ENCODE results near the gene TLR9.
"Not testable (repeated sequence)": the region's sequence is repeated elsewhere in the genome, so short reads cannot be mapped to it uniquely, and the experiment has no call there.

TLR9 gene

GRCh38 chr3:52191663-52192062 lies 33.8 kb downstream of the TLR9 start:
- DNase-seq = no peak

DNA sequence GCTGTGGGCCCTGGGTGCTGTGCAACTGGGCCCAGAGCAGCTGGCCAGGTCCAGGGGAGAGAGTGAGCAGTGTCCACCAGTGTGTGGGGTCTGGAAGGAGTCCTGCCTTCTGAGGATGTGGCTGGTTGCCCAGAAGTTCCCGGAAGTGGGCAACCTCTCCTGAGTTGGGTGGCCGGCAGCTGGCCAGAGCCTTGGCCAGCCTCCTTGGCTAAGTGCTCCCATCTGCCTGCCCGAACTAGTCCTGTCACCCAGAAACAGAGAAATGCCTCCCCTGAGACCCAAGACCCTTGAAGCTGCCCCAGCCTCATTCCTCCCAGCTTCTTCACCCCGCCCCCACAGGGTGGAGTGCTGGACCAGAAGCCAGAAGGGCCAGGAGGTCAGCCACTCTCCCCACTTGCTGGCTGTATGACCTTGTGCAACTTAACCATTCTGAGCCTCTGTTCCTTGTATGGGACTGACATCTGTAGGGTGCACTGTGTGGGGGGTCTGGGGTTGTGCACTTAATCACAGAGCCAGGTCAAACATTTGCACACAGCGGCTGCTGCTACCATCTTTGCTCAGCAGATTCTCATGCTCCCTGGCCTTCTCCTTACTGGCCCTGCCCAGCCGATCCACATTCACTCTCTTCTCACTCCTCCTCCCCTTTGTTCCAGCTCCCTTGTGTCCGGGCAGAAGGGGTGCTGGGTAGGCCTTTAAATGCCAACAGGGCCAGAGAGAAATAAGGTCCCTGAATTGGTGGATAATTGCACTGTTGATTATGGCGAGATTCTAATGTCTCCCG lies 35.0 kb downstream of the TLR9 start:
- no peak for DNase-seq

- no peak for DNase-seq
Measured at GRCh38 chr3:52188556-52188955, 36.9 kb downstream of the TLR9 start.

DNA sequence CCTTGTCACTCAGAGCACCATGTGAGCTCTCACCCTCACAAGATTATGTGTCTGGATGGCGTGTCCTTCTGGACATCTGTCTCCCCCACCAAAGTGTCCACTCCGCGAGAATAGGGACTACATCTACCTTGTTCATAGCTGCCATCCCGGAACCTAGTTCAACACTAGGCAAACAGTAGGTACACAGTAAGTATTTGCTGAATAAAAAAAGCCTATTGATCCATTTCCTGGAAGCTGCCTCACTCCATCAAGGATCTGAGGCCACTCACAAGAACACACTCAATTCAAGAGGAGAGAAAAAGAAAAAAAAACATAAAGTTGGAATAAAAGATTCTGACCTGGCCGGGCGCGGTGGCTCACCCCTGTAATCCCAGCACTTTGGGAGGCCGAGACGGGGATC lies 38.7 kb downstream of the TLR9 start:
- DNase-seq = no peak

GRCh38 chr3:52185837-52186236 lies 39.6 kb downstream of the TLR9 start:
- DNase-seq = no peak

DNA sequence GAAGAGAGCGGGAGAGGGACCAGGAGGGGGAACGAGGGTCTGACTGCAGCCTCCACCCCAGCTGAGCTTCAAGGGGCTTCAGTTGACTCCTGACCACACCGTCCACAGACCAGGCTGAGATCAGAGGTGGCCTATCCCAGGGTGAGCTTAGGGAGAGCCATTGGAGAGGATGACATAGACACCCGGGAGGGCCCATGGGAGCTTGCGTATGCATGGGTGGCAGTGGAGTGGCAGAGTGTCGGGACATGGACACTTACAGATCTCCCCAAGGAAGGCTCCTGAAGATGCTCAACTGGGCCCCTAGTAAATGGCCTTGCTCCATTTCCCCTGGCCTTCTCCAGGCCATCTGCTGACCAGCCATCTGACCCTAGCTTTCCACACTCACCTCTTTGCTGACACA lies 40.1 kb downstream of the TLR9 start:
- no peak for DNase-seq

GRCh38 chr3:52184690-52185089 lies 40.8 kb downstream of the TLR9 start:
- DNase-seq = no peak

- no peak for DNase-seq
Measured at GRCh38 chr3:52183786-52184445, 41.5 kb downstream of the TLR9 start.

DNA sequence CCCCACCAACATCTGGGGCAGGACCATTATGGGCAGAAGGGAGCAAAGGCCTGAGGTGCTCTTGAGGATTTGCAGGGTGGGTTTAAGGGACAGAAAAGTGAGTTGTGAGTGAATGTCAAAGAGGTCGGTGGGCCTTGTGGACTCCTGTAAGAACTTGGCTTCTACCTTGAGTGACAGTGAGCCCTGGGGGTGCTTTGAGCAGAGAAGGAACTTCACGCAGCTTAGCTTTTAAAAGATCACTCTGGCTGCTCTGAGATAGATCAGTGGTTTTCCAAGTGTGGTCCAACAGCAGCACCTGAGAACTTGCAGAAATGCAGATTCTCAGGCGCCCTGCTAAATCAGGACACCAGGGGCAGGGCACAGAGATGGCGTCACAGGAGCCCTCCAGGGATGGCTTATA lies 42.8 kb downstream of the TLR9 start:
- DNase-seq = no peak

DNA sequence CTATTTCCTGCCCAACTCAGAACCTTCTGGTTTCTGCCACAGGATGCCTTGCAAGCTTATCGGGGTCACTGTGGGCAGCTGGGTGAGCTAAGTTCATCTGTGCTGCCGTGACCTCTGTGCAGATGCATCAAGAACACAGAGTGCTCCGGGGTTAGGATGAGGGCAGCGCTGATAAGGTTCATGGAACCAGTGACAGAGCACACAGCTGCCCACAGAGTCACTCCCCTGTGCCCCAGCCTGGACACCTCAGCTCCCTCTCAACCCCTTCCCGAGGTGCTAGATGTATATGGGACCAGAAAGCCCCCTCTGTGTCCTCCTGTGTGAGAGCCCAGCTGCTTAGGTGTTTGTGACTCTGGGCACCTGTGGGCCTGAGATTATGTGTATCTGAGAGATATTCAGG lies 43.2 kb downstream of the TLR9 start:
- no peak for DNase-seq

- no peak for DNase-seq
Measured at GRCh38 chr3:52181543-52181942, 43.9 kb downstream of the TLR9 start.

GRCh38 chr3:52178537-52178936 lies 46.9 kb downstream of the TLR9 start:
- no peak for DNase-seq

DNA sequence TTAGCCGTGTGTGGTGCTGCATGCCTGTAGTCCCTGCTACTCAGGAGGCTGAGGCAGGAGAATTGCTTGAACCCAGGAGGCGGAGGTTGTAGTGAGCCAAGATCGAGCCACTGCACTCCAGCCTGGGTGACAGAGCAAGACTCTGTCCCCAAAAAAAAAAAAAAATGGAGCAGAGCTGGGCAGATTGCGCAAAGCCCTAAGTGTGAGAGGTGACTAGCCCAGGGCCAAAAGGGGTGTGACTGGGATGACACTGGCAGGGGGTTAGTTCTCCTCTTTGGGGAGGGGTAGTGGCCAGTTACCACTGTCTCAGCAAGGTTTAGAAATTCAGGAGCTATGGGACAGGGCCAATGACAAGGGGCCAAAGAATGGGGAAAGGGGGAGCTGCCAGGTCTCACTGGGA lies 47.3 kb downstream of the TLR9 start:
- not testable (repeated sequence) for DNase-seq

DNA sequence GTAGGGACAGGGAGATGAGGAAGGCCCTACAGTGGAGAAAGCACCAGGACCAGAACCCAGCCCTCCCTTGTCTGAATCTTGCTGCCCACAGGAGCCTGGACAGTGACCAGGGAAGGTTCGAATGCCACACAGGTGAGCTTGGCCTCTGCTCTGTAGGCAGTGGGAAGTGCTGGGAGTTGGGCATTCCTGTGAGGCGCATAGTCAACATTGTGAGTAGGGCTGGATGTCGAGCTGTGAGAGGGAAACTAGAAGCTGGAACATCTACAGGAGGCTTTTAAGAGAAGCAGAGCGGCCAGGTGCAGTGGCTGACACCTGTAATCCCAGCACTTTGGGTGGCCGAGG lies 47.8 kb downstream of the TLR9 start:
- DNase-seq = no peak

GRCh38 chr3:52176951-52177700 lies 48.3 kb downstream of the TLR9 start:
- DNase-seq = no peak

DNA sequence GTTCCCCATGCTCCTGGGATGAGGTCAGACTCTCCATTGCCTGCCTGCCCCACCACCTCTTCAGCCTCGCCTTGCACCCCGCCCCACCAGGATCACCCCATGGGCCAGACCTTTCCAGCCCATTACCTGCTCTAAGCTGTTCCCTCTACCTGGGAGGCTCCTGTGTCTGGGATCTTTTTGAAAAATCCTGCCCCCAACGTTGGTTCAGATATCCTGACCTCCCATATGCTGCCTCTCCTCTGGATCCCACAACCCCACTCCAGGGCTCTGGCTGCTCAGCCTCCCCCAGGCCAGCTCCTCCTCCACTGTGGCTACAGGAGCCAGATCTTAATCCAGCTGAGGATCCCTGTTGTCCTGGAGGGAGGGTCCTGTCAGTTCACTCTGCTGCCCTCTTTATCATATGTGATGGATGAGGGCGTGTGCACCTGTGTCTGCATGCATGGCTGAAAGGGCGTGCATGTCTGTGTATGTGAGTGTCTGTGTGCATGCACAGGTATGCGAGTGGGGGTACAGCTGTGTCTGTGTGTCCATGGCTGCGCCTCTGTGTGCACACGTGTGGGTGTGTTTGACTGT lies 49.2 kb downstream of the TLR9 start:
- no peak for DNase-seq

DNA sequence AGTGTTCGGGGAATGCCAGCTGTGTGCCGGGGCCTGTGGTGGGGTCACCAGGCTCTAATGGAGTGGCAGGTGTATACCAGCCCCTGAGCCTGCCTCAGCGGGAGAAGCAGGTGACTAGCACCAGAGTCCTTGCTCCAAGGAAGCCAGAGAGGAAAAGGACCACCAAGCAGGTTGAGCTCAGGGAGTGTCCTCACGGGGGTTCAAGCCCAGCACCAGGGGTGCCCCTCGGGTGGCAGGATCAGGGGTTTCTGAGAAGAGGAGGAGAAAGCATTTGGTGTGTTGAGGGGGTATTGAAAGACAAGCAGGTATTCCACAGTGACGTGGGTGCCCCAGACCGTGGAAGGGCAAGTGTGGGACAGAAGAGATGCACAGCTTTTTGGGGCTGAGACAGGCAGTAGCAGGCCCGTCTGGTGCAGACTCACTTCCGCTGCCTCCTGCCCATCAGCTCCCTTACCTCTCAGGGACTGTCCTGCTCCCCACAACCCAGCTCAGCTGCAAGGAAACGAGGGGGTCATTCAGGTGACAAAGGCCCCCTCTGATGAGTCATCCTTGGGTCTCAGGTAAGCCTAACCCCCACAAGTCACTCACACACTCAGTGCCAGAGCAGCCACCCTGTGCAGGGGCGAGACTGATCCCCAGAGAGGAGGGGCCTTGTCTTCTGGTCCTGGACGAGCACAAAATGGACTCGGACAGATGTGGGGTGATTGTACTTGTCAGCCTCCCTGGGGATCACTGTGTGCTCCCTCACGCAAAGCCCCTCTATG lies 49.8 kb downstream of the TLR9 start:
- DNase-seq = no peak

DNA sequence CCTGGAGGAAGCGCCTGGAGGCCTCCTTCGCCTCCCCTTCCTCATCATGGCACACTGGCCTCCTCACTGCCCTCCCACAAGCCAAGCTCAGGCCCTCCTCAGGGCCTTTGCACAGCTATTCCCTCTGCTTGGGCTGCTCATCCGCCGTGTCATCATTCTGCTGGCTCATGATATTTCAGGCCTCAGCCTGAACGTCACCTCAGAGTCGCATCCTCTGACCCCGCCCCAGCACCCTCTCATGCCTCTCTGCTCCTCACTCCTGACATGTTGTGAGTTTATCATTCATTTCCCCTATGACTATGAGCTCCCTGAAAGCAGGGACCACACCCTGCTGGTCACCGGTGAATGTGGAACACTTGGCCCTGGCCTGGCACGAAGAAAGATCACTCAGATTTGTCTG lies 50.5 kb downstream of the TLR9 start:
- DNase-seq = peak in 1 of 2 donors; percentile 68

GRCh38 chr3:52173101-52173500 lies 52.3 kb downstream of the TLR9 start:
- no peak for DNase-seq

- no peak for DNase-seq
Measured at GRCh38 chr3:52172262-52172757, 53.1 kb downstream of the TLR9 start.

GRCh38 chr3:52171514-52172261 lies 53.8 kb downstream of the TLR9 start:
- no peak for DNase-seq
